GM21717 (cell line): ENCODE measurements around the gene ACYP1.
A peak's percentile ranks its signal among the peaks of the same experiment; 100 is the strongest.
"Not testable (repeated sequence)": the region's sequence is repeated elsewhere in the genome, so short reads cannot be mapped to it uniquely, and the experiment has no call there.

Source experiments
- ATAC-seq: cut with Tn5 transposase; IDR thresholded peaks from one replicate; pipeline ENCODE4 v1.9.1; 2021; ENCODE audit warnings: mild to moderate bottlenecking, moderate library complexity; ENCODE audit not compliant: unreplicated experiment

Gene ACYP1

DNA sequence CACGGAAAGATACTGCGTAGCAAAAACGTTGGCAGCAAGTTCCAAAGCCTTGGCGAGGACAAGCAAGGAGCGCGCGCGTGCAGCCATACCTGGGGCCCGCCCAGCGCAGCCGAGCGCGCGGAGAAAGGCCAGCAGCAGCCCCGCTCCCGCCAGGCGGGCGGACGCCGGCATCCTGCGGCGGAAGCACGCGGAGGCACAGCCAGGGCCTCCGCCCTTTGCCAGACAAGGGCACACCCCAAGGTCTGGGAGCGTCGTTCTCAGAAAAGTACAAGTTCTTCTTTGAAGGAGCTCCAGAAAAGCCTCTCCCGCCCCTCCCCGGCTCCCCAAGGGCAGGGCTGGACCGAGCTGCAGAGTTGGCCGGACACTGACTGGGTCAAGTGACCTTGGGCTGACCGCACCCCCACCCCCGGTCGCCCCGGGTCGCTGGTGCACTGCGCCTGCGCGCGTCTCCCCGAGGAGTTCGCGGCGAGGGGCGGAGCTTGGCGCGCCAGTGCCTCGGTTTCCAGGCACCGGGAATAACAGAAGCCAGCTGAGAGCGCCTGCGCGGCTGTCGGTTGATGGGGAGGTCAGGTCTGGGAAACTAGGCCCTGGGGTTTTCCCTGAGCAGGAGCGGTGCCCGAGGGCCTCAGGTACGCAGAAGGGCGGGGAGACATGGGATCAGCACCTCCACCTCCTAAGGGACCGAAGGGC, 5.4 kb upstream of the ACYP1 start, which contains the start of gene ZC2HC1C:
ZC2HC1C (plus strand) TSS at position 521 of the 690 bp plus-strand sequence. CDS start 933 bp downstream, outside the sequence.
- peak; percentile 60 for ATAC-seq

DNA sequence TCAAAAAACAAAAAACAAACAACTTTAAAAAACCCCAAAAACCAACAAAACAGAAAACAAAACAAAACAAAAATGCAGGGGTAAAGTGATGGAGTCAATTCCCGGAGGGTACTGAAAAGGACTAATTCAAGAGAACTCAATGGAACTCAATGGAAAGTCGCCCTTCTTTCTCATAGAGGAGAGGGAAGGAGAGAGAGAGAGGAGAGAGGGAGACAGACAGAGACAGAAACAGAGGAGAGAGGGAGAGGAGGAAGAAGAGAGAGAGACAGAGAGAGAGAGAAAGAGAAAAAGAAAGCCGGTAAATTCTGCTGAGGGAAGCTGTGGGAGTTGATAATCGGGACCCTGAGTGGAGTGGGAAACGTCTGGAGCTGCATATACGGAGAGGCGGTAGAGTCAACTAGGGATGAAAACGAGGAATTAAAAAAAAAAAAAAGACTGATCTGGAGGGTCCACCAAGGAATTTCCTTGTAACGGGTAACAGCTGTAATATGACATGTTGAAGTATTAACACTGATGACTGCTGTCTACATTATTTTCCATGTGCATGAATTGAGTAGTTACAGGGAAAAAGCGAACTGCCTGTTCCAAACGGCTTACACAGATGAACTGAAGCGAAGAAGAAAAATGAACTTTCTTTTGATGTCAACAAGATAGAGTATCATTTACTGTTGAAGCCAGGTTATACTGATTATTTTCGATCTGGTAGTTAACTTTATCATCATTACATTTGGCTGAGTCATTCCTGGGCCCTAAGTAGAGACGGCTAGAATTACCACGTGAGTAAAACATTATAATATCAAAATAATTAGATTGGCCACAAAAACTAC, 4.7 kb upstream of the ACYP1 start:
- no peak for ATAC-seq

DNA sequence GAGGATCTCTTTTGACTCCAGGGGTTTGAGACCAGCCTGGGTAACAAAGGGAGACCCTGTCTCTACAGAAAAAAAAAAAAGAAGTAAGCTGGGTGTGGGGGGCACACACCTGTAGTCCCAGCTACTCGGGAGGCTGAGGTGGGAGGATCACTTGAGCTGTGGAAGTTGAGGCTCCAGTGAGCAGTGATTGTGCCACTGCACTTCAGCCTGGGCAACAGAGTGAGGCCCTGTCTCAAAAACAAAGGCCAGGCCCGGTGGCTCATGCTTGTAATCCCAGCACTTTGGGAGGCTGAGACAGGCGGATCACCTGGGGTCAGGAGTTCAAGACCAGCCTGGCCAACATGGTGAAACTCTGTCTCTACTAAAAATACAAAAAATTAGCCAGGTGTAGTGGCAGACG, 3.9 kb upstream of the ACYP1 start:
- not testable (repeated sequence) for ATAC-seq

DNA sequence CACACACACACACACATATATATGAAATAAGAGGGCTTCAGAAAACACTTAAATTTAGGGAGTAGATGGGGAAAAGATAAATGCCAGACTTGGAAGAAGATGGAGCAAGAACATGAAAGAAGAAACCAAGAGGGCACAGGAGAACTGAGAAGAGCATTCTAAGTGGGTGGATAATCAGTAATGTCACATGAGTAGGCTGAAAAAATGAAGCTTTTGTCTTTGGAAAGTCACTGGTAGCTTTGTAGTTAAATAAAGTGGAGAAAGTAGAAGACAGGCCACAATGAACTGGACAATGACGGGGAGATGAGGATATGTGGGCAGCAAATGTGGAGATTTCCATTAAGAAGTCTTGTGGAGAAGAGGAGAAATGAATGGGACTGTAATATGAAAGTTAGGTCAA, 3.4 kb upstream of the ACYP1 start:
- ATAC-seq: no peak

DNA sequence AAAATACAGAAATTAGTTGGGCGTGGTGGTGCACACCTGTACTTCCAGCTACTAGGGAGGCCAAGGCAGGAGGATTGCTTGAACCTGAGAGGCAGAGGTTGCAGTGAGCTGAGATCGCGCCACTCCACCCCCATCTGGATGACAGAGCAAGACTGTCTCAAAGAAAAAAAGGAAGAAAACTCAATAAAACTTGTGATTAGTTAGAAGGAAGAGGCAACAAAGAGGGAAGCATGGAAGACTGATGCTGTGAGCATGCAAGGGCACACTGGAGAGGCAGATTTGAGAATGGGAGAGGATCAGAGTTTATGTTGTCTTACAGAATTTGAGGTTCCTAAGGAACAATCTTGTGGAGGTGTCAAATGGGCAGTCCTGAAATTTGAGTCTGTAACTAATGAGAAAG, 2.9 kb upstream of the ACYP1 start:
- no peak for ATAC-seq

DNA sequence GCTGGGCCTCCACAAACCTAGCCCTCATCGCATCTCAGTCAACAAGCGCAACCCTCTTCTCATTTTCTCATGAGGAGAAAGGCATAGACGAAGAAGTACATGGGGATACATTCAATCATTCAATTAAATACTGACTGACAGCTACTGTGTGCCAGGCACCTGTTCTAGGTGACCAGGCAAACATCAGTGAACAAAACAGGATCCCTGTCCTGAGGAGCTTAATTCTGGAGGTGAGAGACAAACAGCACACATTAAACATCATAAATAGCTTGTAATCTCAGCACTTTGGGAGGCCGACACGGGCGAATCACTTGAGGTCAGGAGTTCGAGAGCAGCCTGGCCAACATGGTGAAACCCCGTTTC, 362 bp upstream of the ACYP1 start:
- no peak for ATAC-seq

DNA sequence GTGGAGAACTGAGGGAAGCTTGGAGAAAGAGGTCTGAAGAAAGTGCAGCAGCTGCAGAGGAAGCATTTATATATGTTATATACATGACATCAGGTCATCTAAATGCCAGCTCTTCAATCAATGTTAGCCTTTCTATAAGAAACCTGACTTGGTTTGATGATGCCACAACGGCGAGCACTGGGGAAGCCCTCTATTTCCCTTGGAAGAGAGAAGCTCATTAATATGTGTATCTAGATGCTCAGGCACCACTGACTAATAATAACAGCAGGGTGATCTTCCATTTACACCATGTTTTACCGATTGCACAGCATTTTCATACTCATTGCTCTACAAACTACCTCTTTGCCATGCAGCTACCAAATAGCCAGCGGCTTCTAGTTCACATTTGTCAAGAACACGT, 811 bp downstream of the ACYP1 start:
- ATAC-seq: no peak

DNA sequence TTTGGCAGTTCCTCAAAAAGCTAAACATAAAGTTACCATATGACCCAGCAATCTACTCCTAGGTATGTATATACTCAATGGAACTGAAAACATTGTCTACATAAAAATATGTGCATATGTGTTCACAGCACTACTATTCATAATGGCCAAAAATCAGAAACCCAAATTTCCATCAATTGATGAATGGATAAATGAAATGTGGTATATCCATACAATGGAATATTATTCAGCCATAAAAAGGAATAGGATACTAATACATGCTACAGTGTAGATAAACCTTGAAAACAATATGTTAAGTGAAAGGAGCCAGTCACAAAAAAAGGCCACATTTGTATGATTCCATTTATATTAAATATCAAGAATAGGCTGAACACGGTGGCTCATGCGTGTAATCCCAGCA, 3.4 kb downstream of the ACYP1 start:
- ATAC-seq: no peak

DNA sequence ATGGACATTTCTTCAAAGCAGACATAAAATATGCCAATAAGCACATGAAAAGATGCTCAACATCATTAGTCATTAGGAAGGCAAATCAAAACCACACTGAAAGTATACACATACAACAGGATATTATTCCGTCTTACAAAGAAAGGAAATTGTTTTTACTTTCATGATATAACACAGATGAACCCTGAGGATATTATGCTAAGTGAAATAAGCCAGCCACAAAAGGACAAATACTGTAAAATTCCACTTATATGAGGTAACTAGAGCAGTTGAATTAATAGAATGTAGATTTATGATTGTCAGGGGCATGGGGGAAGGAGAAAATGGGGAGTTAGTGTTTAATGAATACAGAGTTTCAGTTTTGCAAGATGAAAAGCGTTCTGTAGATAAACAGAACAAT, 4.2 kb downstream of the ACYP1 start:
- ATAC-seq: no peak

DNA sequence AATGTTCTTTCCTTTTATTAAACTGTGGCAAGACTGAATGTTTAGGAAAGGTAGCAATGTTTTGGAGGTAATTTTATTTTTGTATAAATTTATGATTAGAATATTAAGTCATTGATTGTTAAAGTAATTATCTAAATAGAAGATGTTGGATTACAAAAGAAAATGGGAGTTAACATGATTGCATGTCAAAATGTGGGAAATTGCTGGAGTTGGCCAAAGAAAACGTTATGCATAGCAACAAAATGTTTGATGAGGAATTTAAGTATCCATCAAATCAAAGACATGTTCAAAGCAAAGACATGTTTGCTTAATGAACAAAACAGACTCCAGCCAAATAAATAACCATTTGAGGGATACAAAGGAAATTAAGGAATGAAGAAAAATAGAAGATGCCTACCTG, 9.4 kb downstream of the ACYP1 start:
- ATAC-seq: no peak

DNA sequence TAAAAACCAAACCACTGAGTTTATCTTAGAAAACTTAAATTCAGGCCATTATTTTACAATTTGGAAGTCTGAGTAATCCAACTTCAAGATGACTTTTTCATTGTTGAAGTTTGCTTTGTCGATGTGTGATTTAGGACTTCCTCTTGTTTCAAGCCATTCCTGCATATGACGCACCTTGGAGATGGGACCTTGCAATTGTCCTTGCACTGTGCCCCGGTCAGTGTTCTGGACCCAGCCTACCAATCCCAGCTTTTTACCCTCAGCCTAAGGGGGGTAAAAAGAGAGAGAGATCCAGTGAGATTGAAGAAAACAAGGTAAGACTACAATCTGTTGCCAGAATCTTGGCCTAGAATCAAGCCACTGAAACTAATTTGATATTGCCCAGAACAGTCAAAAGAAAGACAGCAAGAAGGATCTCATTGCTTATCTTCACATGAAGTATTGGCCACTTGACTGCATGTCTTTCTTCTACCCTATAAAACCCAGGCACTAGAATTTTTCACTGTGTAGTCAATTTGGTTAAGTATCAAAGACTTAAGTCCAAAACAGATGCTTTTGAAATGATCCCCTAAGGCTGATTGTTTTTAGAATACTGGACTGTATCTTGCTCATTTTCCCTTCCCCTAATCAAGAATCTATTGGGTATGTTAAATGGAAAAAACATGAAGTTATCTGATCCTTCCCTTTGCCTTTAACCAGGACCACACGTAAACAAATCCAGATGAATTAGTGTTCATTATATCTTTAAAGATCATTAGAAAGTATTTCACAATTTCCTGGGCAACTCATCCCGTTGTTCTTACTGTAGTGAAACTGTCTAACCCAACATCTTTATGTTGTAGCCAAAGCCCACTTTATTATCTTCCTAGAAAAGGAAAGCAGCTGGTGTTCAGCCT, 10.2 kb downstream of the ACYP1 start:
- no peak for ATAC-seq

DNA sequence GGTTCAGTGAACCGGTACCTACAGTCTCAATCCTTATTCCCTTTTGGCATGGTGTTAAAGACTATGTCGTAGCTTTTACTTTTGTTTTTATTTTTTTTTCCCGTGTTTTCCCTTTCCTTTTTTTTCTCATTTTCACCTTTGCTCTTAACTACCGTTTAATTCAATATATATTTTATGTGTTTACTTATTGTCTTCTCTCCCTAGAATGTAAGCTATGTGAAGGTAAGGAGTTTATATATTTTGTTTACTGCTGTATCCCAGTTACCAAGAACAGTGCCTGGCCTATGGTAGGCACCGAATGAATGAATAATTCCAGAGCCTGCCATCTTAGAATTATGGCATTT, 12.3 kb downstream of the ACYP1 start:
- no peak for ATAC-seq

DNA sequence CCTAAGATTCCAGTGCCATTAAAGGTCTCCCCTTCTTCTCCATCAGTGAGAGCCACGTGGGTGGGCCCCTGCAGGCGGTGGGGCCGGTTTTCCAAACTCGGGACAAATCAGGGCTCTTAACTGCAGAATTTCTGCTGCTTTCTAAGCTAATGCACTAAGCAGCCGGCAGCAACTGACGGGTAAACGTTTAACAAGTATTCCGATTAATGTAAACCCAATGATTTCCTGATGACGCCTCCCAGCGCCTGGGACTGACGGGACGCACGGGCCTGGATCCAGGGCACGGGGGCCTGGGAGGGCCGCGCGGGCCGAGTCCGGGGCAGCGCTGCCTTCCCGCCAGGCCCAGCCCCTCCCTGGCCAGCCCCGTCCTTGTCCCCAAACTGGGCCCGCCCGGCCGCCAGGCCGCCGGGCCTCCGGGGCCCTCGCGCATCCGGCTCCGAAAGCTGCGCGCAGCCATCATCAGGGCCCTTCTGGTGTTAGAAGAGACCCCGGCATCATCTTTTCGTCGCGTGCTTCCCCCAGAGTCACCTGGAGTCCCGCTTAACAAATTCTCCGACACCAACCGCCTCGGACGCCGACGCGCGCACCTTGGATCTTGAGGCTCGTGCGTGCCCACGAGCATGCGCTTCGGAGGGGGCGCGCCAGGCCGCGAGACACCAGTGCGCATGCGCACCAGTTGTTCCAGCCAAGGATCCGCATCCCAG, 12.8 kb downstream of the ACYP1 start, which contains the start of gene MLH3:
MLH3 (minus strand) TSS at position 616 of the 704 bp plus-strand sequence. CDS start 1,812 bp downstream, outside the sequence.
- ATAC-seq: peak; percentile 70

DNA sequence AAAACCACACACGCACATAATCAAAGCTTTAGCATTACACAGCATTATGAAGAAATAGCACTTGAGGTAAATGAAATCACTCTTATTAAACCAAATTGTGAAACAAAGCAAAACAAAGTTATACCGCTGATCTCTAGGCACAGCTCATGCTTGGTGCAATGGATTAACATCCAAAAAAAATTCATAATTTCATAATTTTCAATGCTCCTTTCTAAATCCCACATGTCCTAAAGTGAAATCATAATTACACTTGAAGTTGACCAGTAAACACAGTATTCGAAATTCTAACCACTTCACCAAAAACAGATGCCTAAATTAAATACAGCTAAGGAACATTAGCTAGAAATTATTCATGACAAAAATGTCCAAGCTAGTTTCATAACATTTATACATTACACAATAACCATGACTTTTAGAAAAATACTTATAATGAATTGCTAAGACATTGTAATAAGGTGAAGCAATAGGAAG, 14.1 kb downstream of the ACYP1 start:
- ATAC-seq: no peak

DNA sequence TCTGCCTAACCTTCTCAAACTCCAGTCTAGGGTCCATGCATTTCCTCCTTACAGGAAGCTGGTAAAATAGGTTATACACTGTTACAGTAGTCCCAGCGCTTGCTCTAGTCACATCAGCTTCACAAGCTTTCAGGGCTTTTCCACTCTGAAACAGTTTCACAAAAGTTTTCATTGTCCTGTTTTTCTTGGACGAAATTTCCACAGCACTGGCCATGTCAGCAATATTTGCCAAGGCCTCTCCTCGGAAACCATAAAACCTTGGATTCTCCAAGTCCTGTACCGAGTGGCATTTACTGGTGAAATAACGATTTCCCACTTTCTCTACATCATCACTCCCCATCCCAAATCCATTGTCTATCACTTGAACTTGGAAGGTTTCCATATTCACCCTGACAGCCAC, 14.7 kb downstream of the ACYP1 start:
- ATAC-seq: no peak

DNA sequence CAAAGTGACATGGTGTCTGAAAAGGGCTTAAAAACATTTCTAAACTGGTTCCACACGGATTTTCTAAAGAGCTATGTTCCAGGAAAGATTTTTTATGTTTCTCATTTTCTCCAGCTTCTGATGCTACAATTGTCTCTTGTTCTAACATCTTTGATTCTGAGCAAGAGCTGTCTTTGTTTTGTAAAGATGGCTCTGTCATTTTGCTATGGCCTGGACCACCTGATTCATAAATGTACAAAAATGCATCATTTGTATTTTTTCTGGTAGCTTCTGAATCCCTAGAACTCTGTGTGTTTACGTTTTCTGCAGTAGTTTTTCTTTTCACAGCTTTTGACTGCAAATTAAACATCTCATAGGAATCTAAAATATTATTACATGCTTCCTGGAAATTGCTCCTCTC, 15.7 kb downstream of the ACYP1 start:
- ATAC-seq: no peak

DNA sequence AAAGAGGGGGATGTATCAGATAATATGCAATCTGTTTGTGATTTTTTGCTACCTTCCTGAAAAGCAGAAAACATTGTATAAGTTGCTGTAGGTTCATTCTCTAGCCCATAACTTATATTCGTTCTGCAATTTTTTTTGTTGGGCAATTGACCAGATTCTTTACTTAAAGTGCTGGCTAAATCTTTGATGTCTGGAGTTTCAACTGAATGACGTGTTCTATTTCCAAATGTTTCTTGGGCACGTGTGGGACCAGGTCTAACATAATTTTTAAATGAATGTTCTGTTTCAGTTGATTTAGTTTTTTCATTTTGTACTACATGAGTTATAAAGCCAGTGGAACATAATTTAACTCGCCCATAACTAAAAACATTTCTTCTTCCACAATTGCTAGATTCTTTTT, 16.3 kb downstream of the ACYP1 start:
- no peak for ATAC-seq

DNA sequence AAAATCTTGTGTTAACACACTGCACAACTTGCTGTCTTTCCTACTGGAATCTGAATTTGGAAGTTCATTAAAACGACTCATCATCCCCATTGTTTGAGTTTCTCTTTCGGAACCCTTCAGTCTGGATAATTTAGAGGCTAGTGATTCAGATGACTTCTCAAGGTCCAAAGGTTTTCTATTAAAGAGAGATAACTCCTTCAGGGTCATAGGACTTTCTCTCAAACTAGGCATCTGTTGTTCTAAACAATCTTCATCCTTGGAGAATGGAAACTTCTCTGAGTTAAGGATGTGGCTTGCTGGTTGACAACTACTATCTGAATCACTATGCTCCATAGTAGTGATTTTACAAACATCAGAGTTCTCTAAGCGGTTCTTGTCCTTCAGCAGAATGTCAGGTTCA, 16.9 kb downstream of the ACYP1 start:
- ATAC-seq: no peak

DNA sequence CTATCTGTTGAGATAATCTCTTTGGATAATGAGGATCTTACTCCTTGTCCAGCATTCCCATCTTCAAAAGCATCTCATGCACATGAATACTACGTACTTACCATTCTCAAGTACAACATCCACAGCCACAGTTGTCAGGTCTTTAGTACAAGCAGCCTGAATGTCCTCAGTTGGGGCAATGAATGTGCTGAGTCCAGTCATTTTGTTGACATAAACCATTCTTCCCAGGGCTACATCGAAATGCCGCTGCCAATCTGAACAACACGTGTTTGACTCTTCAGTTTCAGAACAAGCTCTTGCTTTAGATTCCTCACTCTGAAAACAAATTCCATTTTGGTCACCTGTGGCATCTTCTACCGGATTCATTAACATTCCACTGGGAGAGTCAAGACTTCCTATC, 17.5 kb downstream of the ACYP1 start:
- no peak for ATAC-seq

DNA sequence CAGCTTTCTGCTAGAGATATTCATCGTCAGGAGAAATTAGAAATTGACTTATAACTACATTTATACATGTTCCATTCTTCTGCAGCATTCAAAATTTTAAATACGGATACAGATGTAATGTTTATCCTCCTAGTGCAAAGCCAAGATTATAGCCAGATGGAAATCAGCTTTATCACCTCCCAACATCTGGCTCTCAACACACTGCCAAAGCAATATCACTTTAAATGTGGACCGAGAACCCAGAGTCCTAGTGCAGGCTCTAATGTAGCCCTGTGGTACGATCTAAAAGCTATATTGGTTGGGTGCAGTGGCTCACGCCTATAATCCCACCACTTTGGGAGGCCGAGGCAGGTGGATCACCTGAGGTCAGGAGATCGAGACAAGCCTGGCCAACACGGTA, 19.1 kb downstream of the ACYP1 start:
- ATAC-seq: no peak

DNA sequence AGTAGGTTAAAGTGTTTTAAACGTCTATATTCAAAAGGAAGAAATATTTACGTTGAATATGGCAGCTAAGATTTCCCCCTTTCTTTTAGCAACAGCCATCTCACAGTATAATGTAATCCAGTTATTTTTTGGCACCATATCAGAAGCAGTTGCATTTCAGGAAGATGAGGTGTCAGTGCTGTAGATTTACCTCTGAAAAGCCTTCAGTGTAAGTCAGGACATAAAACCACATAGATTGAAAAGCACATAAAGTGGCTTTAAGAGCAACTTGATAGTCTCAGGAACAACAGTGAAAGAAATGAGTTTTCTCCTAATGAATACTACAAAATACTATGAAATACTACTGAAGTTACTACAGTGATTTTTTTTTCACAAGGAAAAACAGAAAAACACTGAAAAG, 19.5 kb downstream of the ACYP1 start:
- ATAC-seq: no peak
